AG09309 (cell line): ENCODE data around the gene KLHL2.
"Not testable (repeated sequence)": the region's sequence is repeated elsewhere in the genome, so short reads cannot be mapped to it uniquely, and the experiment has no call there.

Experiments
- DNase-seq: peaks from one replicate; pipeline ENCODE4 v3.0.0-alpha.2; 2010; ENCODE audit warnings: low read depth
- H3K4me3 ChIP-seq: 2 replicates; pipeline ENCODE4 v1.5.1; 2011; ENCODE audit warnings: mild to moderate bottlenecking, low read depth, low read length, moderate library complexity; ENCODE audit not compliant: control insufficient read depth
- CTCF ChIP-seq: IDR thresholded peaks from 2 replicates; pipeline ENCODE4 v1.5.1; 2011; ENCODE audit warnings: mild to moderate bottlenecking, low read depth, low read length, inconsistent platforms; ENCODE audit not compliant: insufficient read depth, control insufficient read depth; ENCODE audit errors: missing control alignments

Gene KLHL2

GRCh38 chr4:165208741-165209388 is 1.5 kb downstream of the KLHL2 start:
- TF ChIP-seq CTCF = no peak
- H3K4me3 ChIP-seq = no peak overlapping the region
- DNase-seq = no peak

GRCh38 chr4:165209796-165210195 is 2.4 kb downstream of the KLHL2 start:
- TF ChIP-seq CTCF = no peak
- DNase-seq = no peak
- H3K4me3 ChIP-seq = no peak overlapping the region

GRCh38 chr4:165210566-165210965 is 3.2 kb downstream of the KLHL2 start:
- no peak for DNase-seq
- TF ChIP-seq CTCF = no peak
- no peak overlapping the region for H3K4me3 ChIP-seq

GRCh38 chr4:165212647-165213046 is 5.3 kb downstream of the KLHL2 start:
- not testable (repeated sequence) for DNase-seq, H3K4me3 ChIP-seq

- DNase-seq, H3K4me3 ChIP-seq: not testable (repeated sequence)
Measured at GRCh38 chr4:165213404-165213803, 6.0 kb downstream of the KLHL2 start.

GRCh38 chr4:165213991-165214709 is 6.8 kb downstream of the KLHL2 start:
- H3K4me3 ChIP-seq, DNase-seq: not testable (repeated sequence)

- not testable (repeated sequence) for H3K4me3 ChIP-seq, DNase-seq
Measured at GRCh38 chr4:165215034-165215751, 7.8 kb downstream of the KLHL2 start.

- not testable (repeated sequence) for H3K4me3 ChIP-seq, DNase-seq
Measured at GRCh38 chr4:165215761-165216487, 8.6 kb downstream of the KLHL2 start.

- no peak overlapping the region for H3K4me3 ChIP-seq
- no peak for TF ChIP-seq CTCF
- DNase-seq = no peak
Measured at GRCh38 chr4:165217325-165217724, 10.0 kb downstream of the KLHL2 start.

- not testable (repeated sequence) for H3K4me3 ChIP-seq, DNase-seq
Measured at GRCh38 chr4:165221306-165221705, 13.9 kb downstream of the KLHL2 start.

GRCh38 chr4:165221993-165222650 is 14.8 kb downstream of the KLHL2 start:
- DNase-seq, H3K4me3 ChIP-seq: not testable (repeated sequence)
